AG04450 (cell line): ENCODE measurements around the gene HPRT1. TPM values are rescaled to one million over a fixed set of nuclear protein-coding genes. Genes with fewer than 3 reads are reported as not detected.

Experiments
- CTCF ChIA-PET: fragments of 300-600, 350-600 bp; formaldehyde crosslinking; extraction: SDS; loops from one replicate; lab custom pipeline; 2022; ENCODE audit warnings: antibody characterized with exemption, inconsistent platforms; lab: Charles Lee
- POLR2A ChIA-PET: fragments of 350-600 bp; formaldehyde crosslinking; extraction: SDS; loops from one replicate; lab custom pipeline; 2021; ENCODE audit warnings: antibody characterized with exemption, inconsistent platforms; lab: Yijun Ruan, JAX
- DNase-seq: peaks from one replicate; pipeline ENCODE4 v3.0.0-alpha.2; 2011; ENCODE audit warnings: low read depth, low spot score
- H3K27ac ChIP-seq: one replicate; pipeline ENCODE4 v1.5.1; 2012; ENCODE audit warnings: low read depth, low read length, control low read depth
- H3K27me3 ChIP-seq: one replicate; pipeline ENCODE4 v1.6.0; 2012; ENCODE audit warnings: low read length; ENCODE audit not compliant: control insufficient read depth, insufficient read depth
- H3K4me3 ChIP-seq: 2 replicates; pipeline ENCODE4 v1.5.1; 2011; ENCODE audit warnings: mild to moderate bottlenecking, low read depth, low read length, control low read depth
- H3K9me3 ChIP-seq: 2 replicates; pipeline ENCODE4 v1.5.1; 2012; ENCODE audit warnings: low read length; ENCODE audit not compliant: control insufficient read depth, insufficient read depth
- CTCF ChIP-seq: IDR thresholded peaks from 2 replicates; pipeline ENCODE4 v1.5.1; 2011; ENCODE audit warnings: low read depth, low read length, control low read depth, inconsistent platforms
- polyA plus RNA-seq: library from polyadenylated mRNA; depleted of rRNA; stranded (reverse); fragments of >200 nt; gene quantifications from 2 replicates; pipeline ENCODE4 v1.2.3, GENCODE V29; 2011

Gene HPRT1
- polyA plus RNA-seq, 1 experiment = 32.8 TPM

GRCh38 chrX:134525086-134525792 is 65.3 kb downstream of the HPRT1 start:
- H3K27ac ChIP-seq = peak overlapping the region; percentile 52
- ChIA-PET POLR2A (no interaction called here), CTCF (no interaction called here)
- no peak for DNase-seq
- TF ChIP-seq CTCF = no peak
- H3K4me3 ChIP-seq = no peak overlapping the region
- H3K9me3 ChIP-seq = no peaks in the 10 kb centered on the region
- no peaks in the 10 kb centered on the region for H3K27me3 ChIP-seq

- DNase-seq = no peak
- ChIA-PET POLR2A (no interaction called here), CTCF (interaction anchor here (1.2 kb wide), 1 partner anchor 43 kb away, joined by 3 read pairs; no protein-coding TSS in a partner anchor)
- Histone ChIP-seq H3K9me3 (no peaks in the 10 kb centered on the region), H3K4me3 (no peak overlapping the region), H3K27ac (no peak overlapping the region), H3K27me3 (no peaks in the 10 kb centered on the region)
- TF ChIP-seq CTCF = no peak
Observed at GRCh38 chrX:134526399-134526798, 66.4 kb downstream of the HPRT1 start.

- no peaks in the 10 kb centered on the region for H3K27me3 ChIP-seq
- ChIA-PET CTCF (interaction anchor here (1.1 kb wide), 1 partner anchor 9 kb away, joined by 3 read pairs; no protein-coding TSS in a partner anchor), POLR2A (no interaction called here)
- no peak overlapping the region for H3K4me3 ChIP-seq
- H3K27ac ChIP-seq = no peak overlapping the region
- H3K9me3 ChIP-seq = no peaks in the 10 kb centered on the region
- DNase-seq = no peak
- TF ChIP-seq CTCF = no peak
Observed at GRCh38 chrX:134528960-134529359, 69.0 kb downstream of the HPRT1 start.

- no peaks in the 10 kb centered on the region for H3K9me3 ChIP-seq
- POLR2A ChIA-PET = no interaction called here
- TF ChIP-seq CTCF = no peak
Observed at GRCh38 chrX:134529481-134529880, 69.5 kb downstream of the HPRT1 start.

GRCh38 chrX:134530845-134531244 is 70.9 kb downstream of the HPRT1 start:
- Histone ChIP-seq H3K27me3 (no peaks in the 10 kb centered on the region), H3K4me3 (no peak overlapping the region), H3K27ac (no peak overlapping the region), H3K9me3 (no peaks in the 10 kb centered on the region)
- no peak for TF ChIP-seq CTCF
- CTCF ChIA-PET = no interaction called here
- DNase-seq = no peak
- POLR2A ChIA-PET = interaction anchor here (0.6 kb wide), 1 partner anchor 70 kb away, joined by 3 read pairs; no protein-coding TSS in a partner anchor

More at GRCh38 chrX:134529481-134529880, 69.5 kb downstream of the HPRT1 start:
- H3K4me3 ChIP-seq = no peak overlapping the region
- no peak for DNase-seq
- H3K27me3 ChIP-seq = no peaks in the 10 kb centered on the region
- CTCF ChIA-PET = interaction anchor here (1.1 kb wide), 1 partner anchor 10 kb away, joined by 3 read pairs; no protein-coding TSS in a partner anchor
- no peak overlapping the region for H3K27ac ChIP-seq
